HepG2 (cell line): ENCODE data around the gene COBL. TPM values are rescaled to one million over a fixed set of nuclear protein-coding genes. Genes with fewer than 3 reads are reported as not detected.

Source experiments
- ATAC-seq: fragments of 200-7000 bp; cut with Tn5 transposase; 3 replicates; pipeline ENCODE4 v1.9.1; 2020; ENCODE audit warnings: mild to moderate bottlenecking, moderate library complexity
- BruUV-seq: library from RNA; stranded (reverse); fragments of 400-500 nt; replicated peaks from 2 replicates; lab custom pipeline; 2021; lab: Mats Ljungman, UMichigan
- CTCF ChIA-PET: fragments of 300-600 bp; formaldehyde crosslinking; extraction: SDS; loops from one replicate; lab custom pipeline; 2021; ENCODE audit warnings: low total read pairs, inconsistent platforms, low intra/inter-chr PET ratio; lab: Yijun Ruan, JAX
- POLR2A ChIA-PET: fragments of 350-600 bp; sonication (Branson Sonifier 250); formaldehyde crosslinking; loops from one replicate; lab custom pipeline; 2020; ENCODE audit warnings: antibody characterized with exemption, inconsistent platforms; lab: Yijun Ruan, JAX
- DNase-seq: peaks from one replicate; pipeline ENCODE4 v3.0.0-alpha.2; 2015; ENCODE audit warnings: low spot score
- FAIRE-seq: peaks from 3 replicates; lab custom pipeline; 2011; peaks lifted over from hg19 to GRCh38; lab: Jason Lieb, UNC
- H2AFZ ChIP-seq: one replicate; pipeline ENCODE4 v1.6.1; 2011; ENCODE audit warnings: low read length, inconsistent platforms
- H3K27ac ChIP-seq: fragments of 300-600 bp; 3 replicates; pipeline ENCODE4 v1.8.0; 2011; ENCODE audit warnings: mixed run types, mild to moderate bottlenecking, mixed read lengths, low read length, inconsistent platforms; ENCODE audit not compliant: insufficient read depth; ENCODE audit errors: extremely low read length
- H3K27me3 ChIP-seq, 2 experiments: fragments of 200-600 bp in 1 of 2; 2 replicates in 1 of 2; 3 replicates in 1 of 2; pipeline versions ENCODE4 v1.6.0 to v1.8.0; 2011; ENCODE audit warnings: low read length in 2 of 2, mild to moderate bottlenecking in 2 of 2, moderate library complexity in 2 of 2, inconsistent platforms in 1 of 2; ENCODE audit not compliant: insufficient read depth in 2 of 2, control insufficient read depth in 1 of 2
- H3K36me3 ChIP-seq, 2 experiments: fragments of 200-600 bp in 1 of 2; replicated peaks in 1 of 2; 2 replicates in 1 of 2; 3 replicates in 1 of 2; pipeline versions ENCODE4 v1.5.1 to v1.8.0; 2011; ENCODE audit warnings: low read length in 2 of 2, inconsistent platforms in 1 of 2; ENCODE audit not compliant: insufficient read depth in 2 of 2, control insufficient read depth in 1 of 2
- H3K4me1 ChIP-seq: 2 replicates; pipeline ENCODE4 v1.5.1; 2012; ENCODE audit warnings: low read length, inconsistent platforms; ENCODE audit not compliant: insufficient read depth
- H3K4me2 ChIP-seq: 2 replicates; pipeline ENCODE4 v1.6.0; 2011; ENCODE audit warnings: low read depth, low read length, inconsistent platforms
- H3K4me3 ChIP-seq, 3 experiments: fragments of 200-600 bp in 1 of 3; sonication (generic), shearing (Covaris generic) in 1 of 3; replicated peaks in 1 of 3; 2 replicates each; pipeline ENCODE4 v1.5.1; 2011 to 2016; ENCODE audit warnings: low read length in 3 of 3, inconsistent platforms in 2 of 3, low read depth in 2 of 3, mild to moderate bottlenecking in 2 of 3, control low read depth in 1 of 3, mixed read lengths in 1 of 3; ENCODE audit not compliant: insufficient read depth in 1 of 3
- H3K79me2 ChIP-seq: one replicate; pipeline ENCODE4 v1.6.1; 2011; ENCODE audit warnings: low read length, inconsistent platforms; ENCODE audit not compliant: insufficient read depth
- H3K9ac ChIP-seq: 2 replicates; pipeline ENCODE4 v1.6.0; 2011; ENCODE audit warnings: mild to moderate bottlenecking, low read depth, low read length, inconsistent platforms; ENCODE audit not compliant: insufficient read depth
- H3K9me3 ChIP-seq: 2 replicates; pipeline ENCODE4 v1.5.1; 2012; ENCODE audit warnings: mild to moderate bottlenecking, low read length
- H4K20me1 ChIP-seq: 2 replicates; pipeline ENCODE4 v1.6.0; 2011; ENCODE audit warnings: inconsistent platforms, mild to moderate bottlenecking, low read length, moderate library complexity; ENCODE audit not compliant: insufficient read depth
- JUND ChIP-seq: sonication (generic); formaldehyde crosslinking; IDR thresholded peaks from 2 replicates; pipeline ENCODE4 v1.8.0; 2022; ENCODE audit warnings: mild to moderate bottlenecking, missing genetic modification reagents
- NR2C2 ChIP-seq: sonication (generic); formaldehyde crosslinking; IDR thresholded peaks from 2 replicates; pipeline ENCODE4 v1.4.0; 2020; ENCODE audit warnings: missing genetic modification reagents, mild to moderate bottlenecking, moderate library complexity, borderline replicate concordance
- NR3C1 ChIP-seq: sonication (generic); formaldehyde crosslinking; IDR thresholded peaks from 2 replicates; pipeline ENCODE4 v1.4.0; 2020; ENCODE audit warnings: missing genetic modification reagents
- NRL ChIP-seq: sonication (generic); formaldehyde crosslinking; IDR thresholded peaks from 2 replicates; pipeline ENCODE4 v1.5.0; 2020; ENCODE audit warnings: missing genetic modification reagents, mild to moderate bottlenecking, moderate library complexity, borderline replicate concordance
- SPEN ChIP-seq: sonication (generic); formaldehyde crosslinking; IDR thresholded peaks from 2 replicates; pipeline ENCODE4 v1.5.1; 2020; ENCODE audit warnings: low read depth, mild to moderate bottlenecking, missing genetic modification reagents
- STAG1 ChIP-seq: sonication (generic); formaldehyde crosslinking; IDR thresholded peaks from 2 replicates; pipeline ENCODE4 v1.4.0; 2020; ENCODE audit warnings: missing genetic modification reagents
- TBX3 ChIP-seq: fragments of 450-650 bp; IDR thresholded peaks from 2 replicates; pipeline ENCODE4 v1.6.1; 2017; ENCODE audit warnings: antibody characterized with exemption, mild to moderate bottlenecking, inconsistent platforms, borderline replicate concordance
- THAP11 ChIP-seq: IDR thresholded peaks from 2 replicates; pipeline ENCODE4 v1.6.1; 2016; ENCODE audit warnings: missing biosample characterization, missing genetic modification reagents
- ZBTB34 ChIP-seq: sonication (generic); formaldehyde crosslinking; IDR thresholded peaks from 2 replicates; pipeline ENCODE4 v1.8.0; 2022; ENCODE audit warnings: mild to moderate bottlenecking, missing genetic modification reagents
- ZFP36L2 ChIP-seq: sonication (generic); formaldehyde crosslinking; IDR thresholded peaks from 2 replicates; pipeline ENCODE4 v1.4.0; 2020; ENCODE audit warnings: missing genetic modification reagents
- ZNF24 ChIP-seq: fragments of 450-650 bp; IDR thresholded peaks from 2 replicates; pipeline ENCODE4 v1.6.1; 2017; ENCODE audit warnings: antibody characterized with exemption, mild to moderate bottlenecking
- ZNF282 ChIP-seq: fragments of 450-650 bp; IDR thresholded peaks from 2 replicates; pipeline ENCODE4 v1.6.1; 2018; ENCODE audit not compliant: partially characterized antibody
- WGBS: methylation state at CpG from one replicate; pipeline ENCODE4 v1.1.6; 2017; ENCODE audit warnings: low lambda C conversion rate; 5-methylcytosine and 5-hydroxymethylcytosine counted together
- in situ Hi-C: cut with HindIII; loops from 2 replicates; pipeline ENCODE4 v1.10.0; 2017; ENCODE audit warnings: low pct_unique_long_range_greater_than_20kb; ENCODE audit not compliant: extremely low pct_ligation_motif_present
- intact Hi-C: fragments of 100-400 bp; cut with micrococcal nuclease; formaldehyde crosslinking; loops from one replicate; pipeline ENCODE4 v1.10.0; 2022; ENCODE audit not compliant: unreplicated experiment
- polyA plus RNA-seq, 8 experiments: library from polyadenylated mRNA; depleted of rRNA in 3 of 8; stranded (reverse) in 7 of 8; unstranded in 1 of 8; fragments of >200 nt; fragmentation: Illumina TruSeq in 4 of 8; extraction: Trizol in 4 of 8; gene quantifications; 2 replicates each; pipeline versions ENCODE4 v1.2.1 to v1.2.3, GENCODE V29; 2011 to 2016; ENCODE audit warnings: low read depth in 4 of 8, missing spikeins in 1 of 8, mixed read lengths in 1 of 8; ENCODE audit not compliant: insufficient read depth in 1 of 8
- total RNA-seq, 5 experiments: library from RNA; depleted of rRNA; stranded (reverse); fragments of >200 nt; fragmentation: Illumina TruSeq; extraction: Trizol; gene quantifications; 2 replicates each; pipeline ENCODE4 v1.2.3, GENCODE V29; 2016; ENCODE audit warnings: low read depth in 1 of 5
- TF ChIP-seq, protein P1 (sequence below): sonication (generic); formaldehyde crosslinking; IDR thresholded peaks from 2 replicates; pipeline ENCODE4 v1.9.0; 2021; ENCODE audit warnings: missing genetic modification reagents, borderline replicate concordance
- TF ChIP-seq, protein P2 (sequence below): sonication (generic); formaldehyde crosslinking; IDR thresholded peaks from 2 replicates; pipeline ENCODE4 v1.9.0; 2022; ENCODE audit warnings: missing genetic modification reagents, mild to moderate bottlenecking, borderline replicate concordance

Gene COBL
- total and polyA plus RNA-seq, 2 of the 13 experiments (the other 11 are each of a cell fraction or from before 2014, with no cell fraction given): 3.8 to 4.9 TPM

DNA sequence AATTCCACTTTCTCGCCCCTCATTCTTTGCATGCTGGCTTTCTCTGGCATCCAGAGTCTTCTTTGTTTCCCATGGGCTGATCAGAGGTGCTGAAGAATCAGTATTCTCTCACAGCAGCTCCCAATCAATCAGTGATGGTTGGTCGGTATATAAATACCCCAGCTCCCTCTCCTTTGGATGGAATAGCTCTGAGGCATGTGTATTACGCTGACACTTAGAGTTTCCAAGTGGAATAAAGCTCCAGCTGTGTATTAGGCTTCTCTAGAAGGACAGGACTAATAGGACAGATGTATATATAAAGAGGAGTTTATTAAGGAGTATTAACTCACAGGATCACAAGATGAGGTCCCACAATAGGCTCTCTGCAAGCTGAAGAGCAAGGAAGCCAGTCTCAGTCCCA, 315.7 kb downstream of the COBL start:
- Histone ChIP-seq H3K4me2 (no peak overlapping the region), H4K20me1 (no peaks in the 10 kb centered on the region), H3K79me2 (no peaks in the 10 kb centered on the region), H3K4me1 (no peaks in the 10 kb centered on the region), H3K9me3 (peaks cover 5% of the 10 kb centered on the region), H3K27me3 (no peaks in the 10 kb centered on the region), H2AFZ (no peak overlapping the region), H3K4me3 (no peak overlapping the region), H3K9ac (no peak overlapping the region), H3K27ac (no peak overlapping the region), H3K36me3 (no peaks in the 10 kb centered on the region)
- BruUV-seq: no TSS peak
- peak; percentile 51; the same call in 2 of the 3 replicates for ATAC-seq
- 10% methylated on average over 3 of the region's 3 CpGs for WGBS
- TF ChIP-seq SPEN (CRISPR knock-in tag) (no peak), STAG1 (CRISPR knock-in tag) (peak; percentile 27; the same call in 1 of the 2 replicates)
- CTCF ChIA-PET: no interaction called here
- DNase-seq: no peak
- POLR2A ChIA-PET: no interaction called here
- in situ Hi-C loops (no loop called here), intact Hi-C loops (no loop called here)
- FAIRE-seq: no peak

DNA sequence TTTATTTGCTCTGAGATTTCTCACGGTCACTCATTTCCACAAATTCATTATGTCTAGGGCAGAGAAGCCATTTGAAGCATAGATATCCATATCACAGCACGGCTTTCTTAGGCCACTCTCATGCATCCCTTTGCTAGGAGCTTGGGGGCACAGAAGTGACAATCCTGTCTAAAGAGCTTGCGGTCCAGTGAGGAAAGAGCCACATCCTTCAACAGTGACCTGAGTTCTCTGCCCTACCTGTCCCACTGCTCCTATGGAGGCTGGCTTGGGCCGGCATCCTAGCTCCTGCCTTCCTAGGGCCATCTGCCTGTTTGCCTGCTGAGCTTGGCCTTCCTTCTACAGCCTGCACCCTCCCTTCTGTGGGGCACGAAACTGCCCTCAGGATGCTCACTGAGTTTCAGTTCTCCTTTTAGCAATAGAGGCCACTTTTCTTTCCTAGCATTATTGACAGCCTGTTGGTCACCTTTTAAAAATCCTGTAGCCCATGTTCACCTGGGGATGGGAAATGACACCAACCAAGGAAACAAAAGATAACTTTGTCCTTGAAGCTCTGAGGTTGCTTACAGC, 321.8 kb downstream of the COBL start:
- ChIA-PET CTCF (no interaction called here), POLR2A (no interaction called here)
- no peak overlapping the region for H3K9ac ChIP-seq
- in situ Hi-C loops: no loop called here
- BruUV-seq: no TSS peak
- H3K4me2 ChIP-seq: no peak overlapping the region
- intact Hi-C loops: no loop called here
- DNase-seq (no peak), FAIRE-seq (no peak), ATAC-seq (no peak)
- H3K4me3 ChIP-seq: no peak overlapping the region
- H3K27me3 ChIP-seq: no peaks in the 10 kb centered on the region
- H2AFZ ChIP-seq: no peak overlapping the region
- H3K4me1 ChIP-seq: no peaks in the 10 kb centered on the region
- H3K36me3 ChIP-seq: no peaks in the 10 kb centered on the region
- WGBS: 50% methylated on average over 4 of the region's 5 CpGs
- no peaks in the 10 kb centered on the region; the same call in 1 of the 2 replicates for H3K9me3 ChIP-seq
- H3K79me2 ChIP-seq: no peaks in the 10 kb centered on the region
- no peaks in the 10 kb centered on the region for H4K20me1 ChIP-seq
- no peak overlapping the region for H3K27ac ChIP-seq
- TF ChIP-seq TBX3 (no peak), NRL (CRISPR knock-in tag) (no peak), ZBTB34 (CRISPR knock-in tag) (no peak), ZNF24 (no peak), ZFP36L2 (no peak), NR3C1 (no peak), ZNF282 (no peak), NR2C2 (no peak), JUND (CRISPR knock-in tag) (no peak), THAP11 (CRISPR knock-in tag) (no peak)
- TF ChIP-seq, protein P1, sequence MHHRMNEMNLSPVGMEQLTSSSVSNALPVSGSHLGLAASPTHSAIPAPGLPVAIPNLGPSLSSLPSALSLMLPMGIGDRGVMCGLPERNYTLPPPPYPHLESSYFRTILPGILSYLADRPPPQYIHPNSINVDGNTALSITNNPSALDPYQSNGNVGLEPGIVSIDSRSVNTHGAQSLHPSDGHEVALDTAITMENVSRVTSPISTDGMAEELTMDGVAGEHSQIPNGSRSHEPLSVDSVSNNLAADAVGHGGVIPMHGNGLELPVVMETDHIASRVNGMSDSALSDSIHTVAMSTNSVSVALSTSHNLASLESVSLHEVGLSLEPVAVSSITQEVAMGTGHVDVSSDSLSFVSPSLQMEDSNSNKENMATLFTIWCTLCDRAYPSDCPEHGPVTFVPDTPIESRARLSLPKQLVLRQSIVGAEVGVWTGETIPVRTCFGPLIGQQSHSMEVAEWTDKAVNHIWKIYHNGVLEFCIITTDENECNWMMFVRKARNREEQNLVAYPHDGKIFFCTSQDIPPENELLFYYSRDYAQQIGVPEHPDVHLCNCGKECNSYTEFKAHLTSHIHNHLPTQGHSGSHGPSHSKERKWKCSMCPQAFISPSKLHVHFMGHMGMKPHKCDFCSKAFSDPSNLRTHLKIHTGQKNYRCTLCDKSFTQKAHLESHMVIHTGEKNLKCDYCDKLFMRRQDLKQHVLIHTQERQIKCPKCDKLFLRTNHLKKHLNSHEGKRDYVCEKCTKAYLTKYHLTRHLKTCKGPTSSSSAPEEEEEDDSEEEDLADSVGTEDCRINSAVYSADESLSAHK (CRISPR knock-in tag): no peak
- TF ChIP-seq, protein P2, sequence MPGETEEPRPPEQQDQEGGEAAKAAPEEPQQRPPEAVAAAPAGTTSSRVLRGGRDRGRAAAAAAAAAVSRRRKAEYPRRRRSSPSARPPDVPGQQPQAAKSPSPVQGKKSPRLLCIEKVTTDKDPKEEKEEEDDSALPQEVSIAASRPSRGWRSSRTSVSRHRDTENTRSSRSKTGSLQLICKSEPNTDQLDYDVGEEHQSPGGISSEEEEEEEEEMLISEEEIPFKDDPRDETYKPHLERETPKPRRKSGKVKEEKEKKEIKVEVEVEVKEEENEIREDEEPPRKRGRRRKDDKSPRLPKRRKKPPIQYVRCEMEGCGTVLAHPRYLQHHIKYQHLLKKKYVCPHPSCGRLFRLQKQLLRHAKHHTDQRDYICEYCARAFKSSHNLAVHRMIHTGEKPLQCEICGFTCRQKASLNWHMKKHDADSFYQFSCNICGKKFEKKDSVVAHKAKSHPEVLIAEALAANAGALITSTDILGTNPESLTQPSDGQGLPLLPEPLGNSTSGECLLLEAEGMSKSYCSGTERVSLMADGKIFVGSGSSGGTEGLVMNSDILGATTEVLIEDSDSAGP: no peak
